Stomach smooth muscle (tissue), 2 donors: Measurements from ENCODE around the gene HIF3A.
"Not testable (repeated sequence)": the region's sequence is repeated elsewhere in the genome, so short reads cannot be mapped to it uniquely, and the experiment has no call there.

Experiments used
- H3K27ac ChIP-seq: one replicate; pipeline ENCODE4 v1.7.0; 2013; ENCODE audit warnings: mild to moderate bottlenecking, low read length, inconsistent platforms
- H3K27me3 ChIP-seq, 2 donors: one replicate each; pipeline ENCODE4 v1.7.0; 2013; ENCODE audit warnings: low read length in 2 of 2; ENCODE audit not compliant: insufficient read depth in 2 of 2, control insufficient read depth in 1 of 2
- H3K36me3 ChIP-seq, 2 donors: one replicate each; pipeline ENCODE4 v1.7.0; 2013; ENCODE audit warnings: low read length in 2 of 2; ENCODE audit not compliant: control insufficient read depth in 2 of 2, insufficient read depth in 2 of 2
- H3K4me1 ChIP-seq: one replicate; pipeline ENCODE4 v1.7.0; 2013; ENCODE audit warnings: low read length; ENCODE audit not compliant: control insufficient read depth, insufficient read depth
- H3K4me3 ChIP-seq, 2 donors: one replicate each; pipeline ENCODE4 v1.7.0; 2013; ENCODE audit warnings: low read length in 2 of 2
- H3K9ac ChIP-seq, 2 donors: one replicate each; pipeline ENCODE4 v1.7.0; 2013; ENCODE audit warnings: low read length in 2 of 2, mild to moderate bottlenecking in 1 of 2
- H3K9me3 ChIP-seq, 2 donors: one replicate each; pipeline ENCODE4 v1.7.0; 2013; ENCODE audit warnings: low read length in 2 of 2; ENCODE audit not compliant: control insufficient read depth in 2 of 2
- donor health status: healthy.
- donor health status: Pancreatic carcinoma.

The HIF3A gene

GRCh38 chr19:46373491-46374359, 76.9 kb downstream of the HIF3A start:
- H3K9ac ChIP-seq, result peak overlapping the region; percentile 13 to 58

GRCh38 chr19:46374536-46375475, 78.0 kb downstream of the HIF3A start:
- Histone ChIP-seq H3K4me3 (no peak overlapping the region), H3K4me1 (peaks cover 33% of the 10 kb centered on the region), H3K27me3 (no peaks in the 10 kb centered on the region), H3K36me3 (peaks cover 10 to 14% of the 10 kb centered on the region in 2 donors), H3K9ac (no peak overlapping the region), H3K9me3 (no peaks in the 10 kb centered on the region), H3K27ac (peak overlapping the region; percentile 6)

More at GRCh38 chr19:46373491-46374359, 76.9 kb downstream of the HIF3A start:
- Histone ChIP-seq H3K27me3 (no peaks in the 10 kb centered on the region), H3K9me3 (no peaks in the 10 kb centered on the region), H3K4me1 (peaks cover 25% of the 10 kb centered on the region), H3K27ac (peak overlapping the region; percentile 76), H3K36me3 (peaks cover 10 to 14% of the 10 kb centered on the region in 2 donors), H3K4me3 (peak overlapping the region in 1 of 2 donors; percentile 22)

GRCh38 chr19:46375476-46376067, 78.7 kb downstream of the HIF3A start:
- not testable (repeated sequence) for H3K9me3 ChIP-seq, H3K27ac ChIP-seq, H3K4me3 ChIP-seq, H3K9ac ChIP-seq, H3K27me3 ChIP-seq
- Histone ChIP-seq H3K36me3 (peaks cover 10 to 12% of the 10 kb centered on the region in 2 donors), H3K4me1 (peaks cover 33% of the 10 kb centered on the region)

GRCh38 chr19:46376241-46377153, 79.7 kb downstream of the HIF3A start:
- Histone ChIP-seq H3K9ac (no peak overlapping the region), H3K4me1 (peaks cover 33% of the 10 kb centered on the region), H3K36me3 (peaks cover 14 to 15% of the 10 kb centered on the region in 2 donors), H3K27ac (no peak overlapping the region), H3K27me3 (no peaks in the 10 kb centered on the region), H3K9me3 (no peaks in the 10 kb centered on the region), H3K4me3 (no peak overlapping the region)

GRCh38 chr19:46378268-46378667, 81.4 kb downstream of the HIF3A start:
- no peak overlapping the region for H3K27ac ChIP-seq
- peaks cover 17 to 27% of the 10 kb centered on the region in 2 donors for H3K36me3 ChIP-seq
- H3K9me3 ChIP-seq, result no peaks in the 10 kb centered on the region
- H3K27me3 ChIP-seq, result no peaks in the 10 kb centered on the region
- peaks cover 24% of the 10 kb centered on the region for H3K4me1 ChIP-seq
- no peak overlapping the region for H3K9ac ChIP-seq
- no peak overlapping the region for H3K4me3 ChIP-seq

GRCh38 chr19:46380690-46381089, 83.8 kb downstream of the HIF3A start:
- H3K4me3 ChIP-seq, result no peak overlapping the region
- peaks cover 28 to 38% of the 10 kb centered on the region in 2 donors for H3K36me3 ChIP-seq
- H3K27ac ChIP-seq, result no peak overlapping the region
- H3K4me1 ChIP-seq, result peaks cover 12% of the 10 kb centered on the region
- no peaks in the 10 kb centered on the region for H3K9me3 ChIP-seq
- no peak overlapping the region for H3K9ac ChIP-seq
- no peaks in the 10 kb centered on the region for H3K27me3 ChIP-seq

- no peak overlapping the region for H3K4me3 ChIP-seq
- H3K36me3 ChIP-seq, result peaks cover 25 to 33% of the 10 kb centered on the region in 2 donors
- no peaks in the 10 kb centered on the region for H3K9me3 ChIP-seq
- peaks cover 12% of the 10 kb centered on the region for H3K4me1 ChIP-seq
- no peak overlapping the region for H3K27ac ChIP-seq
- H3K9ac ChIP-seq, result no peak overlapping the region
- no peaks in the 10 kb centered on the region for H3K27me3 ChIP-seq
Observed at GRCh38 chr19:46381346-46381745, 84.5 kb downstream of the HIF3A start.

GRCh38 chr19:46381756-46382345, 85.0 kb downstream of the HIF3A start:
- H3K4me3 ChIP-seq, result no peak overlapping the region
- peaks cover 12% of the 10 kb centered on the region for H3K4me1 ChIP-seq
- H3K27ac ChIP-seq, result no peak overlapping the region
- H3K9ac ChIP-seq, result no peak overlapping the region
- peaks cover 22 to 36% of the 10 kb centered on the region in 2 donors for H3K36me3 ChIP-seq
- no peaks in the 10 kb centered on the region for H3K9me3 ChIP-seq
- no peaks in the 10 kb centered on the region for H3K27me3 ChIP-seq

GRCh38 chr19:46383171-46383815, 86.5 kb downstream of the HIF3A start:
- Histone ChIP-seq H3K4me1 (peaks cover 11% of the 10 kb centered on the region), H3K27me3 (no peaks in the 10 kb centered on the region), H3K36me3 (peaks cover 29 to 45% of the 10 kb centered on the region in 2 donors), H3K27ac (no peak overlapping the region), H3K4me3 (no peak overlapping the region), H3K9ac (no peak overlapping the region), H3K9me3 (no peaks in the 10 kb centered on the region)
